ENCODE data around the gene LAMA5.

LAMA5 gene

GRCh38 chr20:62268228-62268900, 98.7 kb downstream of the LAMA5 start:
- no peak for DNase-seq (ENCODE audit: low read depth in 2 of 2)

GRCh38 chr20:62267543-62267942, 99.6 kb downstream of the LAMA5 start:
- DNase-seq (ENCODE audit: low read depth in 2 of 2) = no peak

- DNase-seq (ENCODE audit: low read depth in 2 of 2) = no peak
Measured at GRCh38 chr20:62266851-62267250, 100.3 kb downstream of the LAMA5 start.

GRCh38 chr20:62266340-62266739, 100.8 kb downstream of the LAMA5 start:
- no peak for DNase-seq (ENCODE audit: low read depth in 2 of 2)

- DNase-seq (ENCODE audit: low read depth in 2 of 2) = no peak
Measured at GRCh38 chr20:62265365-62265764, 101.7 kb downstream of the LAMA5 start.

- no peak for DNase-seq (ENCODE audit: low read depth in 2 of 2)
Measured at GRCh38 chr20:62263396-62263795, 103.7 kb downstream of the LAMA5 start.

- no peak for DNase-seq (ENCODE audit: low read depth in 2 of 2)
Measured at GRCh38 chr20:62262064-62262463, 105.0 kb downstream of the LAMA5 start.

- DNase-seq (ENCODE audit: low read depth in 2 of 2) = no peak
Measured at GRCh38 chr20:62259294-62259565, 107.9 kb downstream of the LAMA5 start.

All from fibroblast of skin of left biceps (primary cell).